Right lobe of liver (tissue), 6 donors: Measurements from ENCODE around the gene IRF2BP2. TPM values are rescaled to one million over a fixed set of nuclear protein-coding genes. Genes with fewer than 3 reads are reported as not detected.

Source experiments
- ATAC-seq, 4 donors: fragments of 200-7000 bp; cut with Tn5 transposase; one replicate each; pipeline ENCODE4 v1.9.1; 2020; ENCODE audit warnings: mild to moderate bottlenecking in 4 of 4, moderate library complexity in 4 of 4
- DNase-seq, 3 donors: peaks; one replicate each; pipeline ENCODE4 v3.0.0-alpha.2; 2020
- H3K27ac ChIP-seq, 3 donors: fragments of 200-600 bp; one replicate each; pipeline ENCODE4 v1.8.0; 2022
- H3K27me3 ChIP-seq, 2 donors: fragments of 200-600 bp; one replicate each; pipeline ENCODE4 v1.8.0; 2022
- H3K36me3 ChIP-seq, 4 donors: fragments of 200-600 bp; sonication (generic) in 1 of 4; one replicate each; pipeline versions ENCODE4 v1.5.1 to v1.8.0; 2017 to 2022; ENCODE audit warnings: control low read depth in 1 of 4
- H3K4me1 ChIP-seq, 4 donors: fragments of 200-600 bp; sonication (generic) in 1 of 4; one replicate each; pipeline versions ENCODE4 v1.5.1 to v1.8.0; 2017 to 2022; ENCODE audit warnings: control low read depth in 1 of 4
- H3K4me3 ChIP-seq, 3 donors: fragments of 200-600 bp; one replicate each; pipeline ENCODE4 v1.8.0; 2022
- H3K9me3 ChIP-seq, 4 donors: fragments of 200-600 bp; sonication (generic) in 1 of 4; one replicate each; pipeline versions ENCODE4 v1.5.1 to v1.8.0; 2017 to 2022; ENCODE audit warnings: control low read depth in 1 of 4
- POLR2A ChIP-seq: fragments of 450-650 bp; IDR thresholded peaks from one replicate; pipeline ENCODE4 v1.6.1; 2017; ENCODE audit warnings: antibody characterized with exemption, mild to moderate bottlenecking
- WGBS: methylation state at CpG from one replicate; pipeline ENCODE4 v1.1.6; 2018; ENCODE audit warnings: low coverage, low lambda C conversion rate; ENCODE audit not compliant: insufficient coverage; ENCODE audit errors: missing lambda C conversion rate; 5-methylcytosine and 5-hydroxymethylcytosine counted together
- intact Hi-C, 2 donors: fragments of 100-400 bp; cut with DNase I; formaldehyde crosslinking; loops; one replicate each; pipeline versions ENCODE4 v1.11.2 to v1.14.1; 2022
- total RNA-seq, 6 experiments: library from RNA; depleted of rRNA in 2 of 6; stranded (reverse); fragments of >200 nt in 2 of 6; fragmentation: NEBNext Ultra II Directional in 3 of 6; extraction: Animal tissue kit (Norgen Biotek cat#: 25700) in 3 of 6; gene quantifications; one replicate each; pipeline versions ENCODE4 v1.1.0 to v1.2.4, GENCODE V29; 2016 to 2023
- TF ChIP-seq, protein P1 (sequence below), 4 donors: fragments of 200-600 bp in 3 of 4; fragments of 450-650 bp in 1 of 4; IDR thresholded peaks; one replicate each; pipeline versions ENCODE4 v1.5.1 to v1.8.0; 2016 to 2022; ENCODE audit warnings: antibody characterized with exemption in 4 of 4, mild to moderate bottlenecking in 2 of 4
- donor health status: DM: no; HTN: yes; CAD: no.
- donor health status: DM: no; HTN: no; CAD: no.
- donor health status: DM: no; HTN: no; CAD: no.
- donor health status: DM: no; HTN: yes; CAD: no.
- donor health status: DM: no; HTN: yes; CAD: no.

IRF2BP2 gene
- total RNA-seq, 6 experiments from 2014 or later, result 35.3 to 93.2 (median 56.8) TPM

DNA sequence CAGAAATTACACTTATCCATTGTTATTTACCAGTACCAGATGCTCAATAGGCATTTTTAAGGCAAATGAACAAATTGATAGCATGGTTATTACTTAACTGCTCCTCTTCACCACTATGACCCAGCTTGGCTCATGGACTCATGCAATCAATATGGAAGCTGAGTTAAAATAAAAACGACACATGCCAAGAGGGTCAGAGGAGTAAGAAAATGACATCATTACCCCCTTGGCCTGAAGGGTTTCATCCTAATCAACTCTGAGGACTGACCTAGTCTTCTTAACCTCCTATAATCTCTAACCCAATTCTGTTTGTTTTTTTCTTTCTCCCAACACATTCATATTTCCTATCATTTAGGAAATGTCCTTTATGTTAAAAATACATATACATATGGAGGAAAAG lies 41.6 kb downstream of the IRF2BP2 start:
- WGBS, result 36% methylated on average over 1 of the region's 1 CpG
- Histone ChIP-seq H3K4me3 (no peak overlapping the region), H3K27me3 (no peaks in the 10 kb centered on the region), H3K27ac (no peak overlapping the region), H3K4me1 (no peaks in the 10 kb centered on the region), H3K9me3 (no peaks in the 10 kb centered on the region), H3K36me3 (no peaks in the 10 kb centered on the region)
- intact Hi-C loops, result no loop called here
- TF ChIP-seq, protein P1, sequence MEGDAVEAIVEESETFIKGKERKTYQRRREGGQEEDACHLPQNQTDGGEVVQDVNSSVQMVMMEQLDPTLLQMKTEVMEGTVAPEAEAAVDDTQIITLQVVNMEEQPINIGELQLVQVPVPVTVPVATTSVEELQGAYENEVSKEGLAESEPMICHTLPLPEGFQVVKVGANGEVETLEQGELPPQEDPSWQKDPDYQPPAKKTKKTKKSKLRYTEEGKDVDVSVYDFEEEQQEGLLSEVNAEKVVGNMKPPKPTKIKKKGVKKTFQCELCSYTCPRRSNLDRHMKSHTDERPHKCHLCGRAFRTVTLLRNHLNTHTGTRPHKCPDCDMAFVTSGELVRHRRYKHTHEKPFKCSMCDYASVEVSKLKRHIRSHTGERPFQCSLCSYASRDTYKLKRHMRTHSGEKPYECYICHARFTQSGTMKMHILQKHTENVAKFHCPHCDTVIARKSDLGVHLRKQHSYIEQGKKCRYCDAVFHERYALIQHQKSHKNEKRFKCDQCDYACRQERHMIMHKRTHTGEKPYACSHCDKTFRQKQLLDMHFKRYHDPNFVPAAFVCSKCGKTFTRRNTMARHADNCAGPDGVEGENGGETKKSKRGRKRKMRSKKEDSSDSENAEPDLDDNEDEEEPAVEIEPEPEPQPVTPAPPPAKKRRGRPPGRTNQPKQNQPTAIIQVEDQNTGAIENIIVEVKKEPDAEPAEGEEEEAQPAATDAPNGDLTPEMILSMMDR (IDR thresholded peaks at IDR 0.05), result no peak
- TF ChIP-seq POLR2A, result no peak
- DNase-seq, result no peak
- ATAC-seq, result no peak

DNA sequence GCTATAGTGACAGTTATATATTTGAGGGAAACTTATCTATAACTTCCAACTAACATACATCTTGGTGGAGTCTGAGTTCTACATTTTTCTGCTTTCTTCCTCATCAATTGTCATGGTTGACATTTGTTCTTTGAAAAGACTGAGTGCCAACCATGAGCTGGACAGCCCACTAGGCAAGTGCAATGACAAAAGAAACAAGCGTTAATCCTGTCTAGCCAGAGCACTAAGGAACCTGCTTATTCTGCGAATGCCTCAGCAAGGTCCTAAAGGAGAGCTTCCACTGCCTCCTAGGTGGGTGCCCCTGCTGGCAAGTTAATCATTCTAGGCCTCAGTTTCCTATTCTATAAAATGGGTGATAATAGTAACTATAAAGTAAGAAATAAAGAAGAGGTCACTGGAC lies 44.8 kb downstream of the IRF2BP2 start:
- Histone ChIP-seq H3K36me3 (no peaks in the 10 kb centered on the region), H3K4me3 (no peak overlapping the region), H3K9me3 (no peaks in the 10 kb centered on the region), H3K27me3 (no peaks in the 10 kb centered on the region), H3K4me1 (no peaks in the 10 kb centered on the region), H3K27ac (no peak overlapping the region)
- 100% methylated on average over 2 of the region's 2 CpGs for WGBS
- no peak for DNase-seq
- TF ChIP-seq, protein P1 (IDR thresholded peaks at IDR 0.05), result no peak
- TF ChIP-seq POLR2A, result no peak
- intact Hi-C loops, result no loop called here
- ATAC-seq, result no peak

DNA sequence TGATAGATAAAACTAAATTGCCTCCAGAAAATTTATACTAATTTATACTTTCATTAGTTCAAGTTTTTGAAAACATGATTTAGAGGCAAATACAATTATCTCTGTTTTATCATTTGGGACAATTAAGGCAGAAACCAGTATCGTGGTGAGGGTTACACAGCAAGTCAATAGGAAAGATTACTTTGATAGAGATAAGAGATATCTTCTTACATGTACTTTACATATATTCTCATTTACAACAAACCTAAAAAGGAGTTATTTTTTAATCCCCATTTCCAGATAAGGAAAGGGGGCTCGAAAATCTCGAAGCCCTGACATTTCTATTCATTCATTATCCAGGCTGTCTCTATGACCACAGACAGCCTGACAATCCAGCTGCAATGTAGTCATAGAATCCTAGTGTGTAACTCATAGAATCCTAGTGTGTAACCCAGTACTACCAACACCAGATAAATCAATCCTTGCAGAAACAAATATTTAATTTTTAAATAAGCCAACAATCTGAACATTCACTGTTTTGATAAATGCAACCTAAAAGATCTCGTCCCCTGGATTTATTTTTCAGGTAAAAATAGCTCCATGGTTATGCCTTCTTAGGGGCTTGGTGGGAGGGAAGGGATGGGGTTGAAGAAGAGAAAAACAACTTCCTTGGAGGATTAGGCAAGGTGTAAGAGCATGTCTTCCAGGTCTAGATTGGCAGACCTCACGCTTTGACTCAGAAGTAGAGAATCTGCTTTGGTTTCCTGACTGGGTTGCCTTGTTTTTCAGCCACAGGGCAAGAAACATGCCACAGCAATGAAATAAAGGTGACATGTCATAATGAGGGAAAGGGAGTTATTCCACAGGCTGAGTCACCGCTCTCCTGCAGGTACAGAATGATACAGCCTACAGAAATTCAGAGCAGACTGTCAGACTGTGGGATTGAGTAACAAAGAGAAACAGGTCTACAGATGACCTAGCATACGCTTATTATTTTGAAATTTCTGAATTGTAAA lies 45.6 kb downstream of the IRF2BP2 start:
- Histone ChIP-seq H3K27me3 (no peaks in the 10 kb centered on the region), H3K36me3 (no peaks in the 10 kb centered on the region), H3K9me3 (no peaks in the 10 kb centered on the region), H3K4me3 (no peak overlapping the region), H3K4me1 (no peaks in the 10 kb centered on the region), H3K27ac (no peak overlapping the region)
- intact Hi-C loops, result no loop called here
- DNase-seq (no peak), ATAC-seq (peak in 2 of 4 donors; percentile 40 to 91)
- TF ChIP-seq, protein P1 (IDR thresholded peaks at IDR 0.05), result no peak
- TF ChIP-seq POLR2A, result no peak
- 77% methylated on average over 7 of the region's 7 CpGs for WGBS

DNA sequence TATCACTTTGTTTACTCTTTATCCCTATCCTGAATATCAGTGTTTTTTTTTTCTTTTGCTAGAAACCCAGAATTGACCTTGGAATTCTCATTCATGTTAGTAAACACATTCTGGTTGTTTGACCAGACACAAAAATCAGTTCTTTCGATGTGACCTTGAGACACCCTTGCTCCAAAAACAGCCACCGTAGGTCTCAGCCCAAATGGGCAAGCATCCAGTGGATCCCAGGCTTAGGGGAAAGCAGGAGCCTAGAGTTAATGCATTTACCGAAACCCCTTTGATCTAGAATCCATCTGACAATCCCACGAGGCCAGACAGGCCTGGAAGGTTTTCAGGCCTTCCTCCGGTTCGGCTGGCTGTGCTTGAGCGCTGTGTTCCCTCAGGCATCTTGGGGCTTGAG lies 47.6 kb downstream of the IRF2BP2 start:
- no peak for DNase-seq
- ATAC-seq, result peak in 3 of 4 donors; percentile 28 to 48 (median 32)
- H3K4me3 ChIP-seq, result no peak overlapping the region
- no peaks in the 10 kb centered on the region for H3K27me3 ChIP-seq
- no peak for TF ChIP-seq POLR2A
- TF ChIP-seq, protein P1 (IDR thresholded peaks at IDR 0.05), result no peak
- H3K9me3 ChIP-seq, result no peaks in the 10 kb centered on the region
- no peaks in the 10 kb centered on the region for H3K4me1 ChIP-seq
- 47% methylated on average over 7 of the region's 7 CpGs for WGBS
- no peak overlapping the region for H3K27ac ChIP-seq
- intact Hi-C loops, result no loop called here
- H3K36me3 ChIP-seq, result no peaks in the 10 kb centered on the region
